Upper lobe of right lung (tissue), 1 donor: ENCODE data around the gene GTF3C1. TPM values are rescaled to one million over a fixed set of nuclear protein-coding genes. Genes with fewer than 3 reads are reported as not detected.
A peak's percentile ranks its signal among the peaks of the same experiment; 100 is the strongest.

ENCODE experiments used
- ATAC-seq: fragments of 200-7000 bp; cut with Tn5 transposase; one replicate; pipeline ENCODE4 v1.9.1; 2020; ENCODE audit warnings: mild to moderate bottlenecking, moderate library complexity
- DNase-seq: peaks from one replicate; pipeline ENCODE4 v3.0.0-alpha.2; 2020
- H3K27ac ChIP-seq: fragments of 200-600 bp; one replicate; pipeline ENCODE4 v1.8.0; 2022
- H3K27me3 ChIP-seq: fragments of 200-600 bp; one replicate; pipeline ENCODE4 v1.8.0; 2022; ENCODE audit warnings: mild to moderate bottlenecking
- H3K36me3 ChIP-seq: fragments of 200-600 bp; one replicate; pipeline ENCODE4 v1.8.0; 2022
- H3K4me1 ChIP-seq: fragments of 200-600 bp; one replicate; pipeline ENCODE4 v1.8.0; 2022
- H3K4me3 ChIP-seq: fragments of 200-600 bp; one replicate; pipeline ENCODE4 v1.8.0; 2022; ENCODE audit warnings: mild to moderate bottlenecking
- H3K9me3 ChIP-seq: fragments of 200-600 bp; one replicate; pipeline ENCODE4 v1.8.0; 2022
- intact Hi-C: fragments of 100-400 bp; cut with DNase I; formaldehyde crosslinking; loops from one replicate; pipeline ENCODE4 v1.11.0; 2022
- total RNA-seq: library from RNA; stranded (reverse); fragmentation: NEBNext Ultra II Directional; extraction: Animal tissue kit (Norgen Biotek cat#: 25700); gene quantifications from one replicate; pipeline ENCODE4 v1.2.1, GENCODE V29; 2021
- TF ChIP-seq, protein P1 (sequence below): fragments of 200-600 bp; IDR thresholded peaks from one replicate; pipeline ENCODE4 v1.8.0; 2022; ENCODE audit warnings: antibody characterized with exemption
- donor health status: DM: no; HTN: yes; CAD: no; lungs with severe emphysema.

Gene GTF3C1
- total RNA-seq, 1 donor from 2014 or later, result 55.0 TPM

DNA sequence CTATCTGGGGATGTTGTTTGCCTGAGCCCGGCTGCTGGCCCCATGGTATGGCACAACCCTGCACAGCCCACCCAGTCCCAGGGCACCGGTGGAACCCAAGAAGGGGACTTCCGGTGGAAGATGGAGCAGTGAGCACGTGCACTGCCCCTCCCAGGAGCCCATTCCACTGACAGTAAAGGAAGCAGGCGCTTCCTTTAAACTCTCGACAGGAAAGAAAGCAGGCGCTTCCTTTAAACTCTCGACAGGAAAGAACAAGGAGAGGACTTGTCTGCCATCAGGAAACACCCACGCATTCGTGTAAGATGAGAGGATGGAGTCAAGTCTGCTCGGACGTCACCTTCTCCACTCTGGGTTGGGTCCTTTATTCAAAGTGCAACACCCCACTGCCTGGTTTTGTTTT is 94.0 kb downstream of the GTF3C1 start:
- ATAC-seq, result peak; percentile 25
- TF ChIP-seq, protein P1, sequence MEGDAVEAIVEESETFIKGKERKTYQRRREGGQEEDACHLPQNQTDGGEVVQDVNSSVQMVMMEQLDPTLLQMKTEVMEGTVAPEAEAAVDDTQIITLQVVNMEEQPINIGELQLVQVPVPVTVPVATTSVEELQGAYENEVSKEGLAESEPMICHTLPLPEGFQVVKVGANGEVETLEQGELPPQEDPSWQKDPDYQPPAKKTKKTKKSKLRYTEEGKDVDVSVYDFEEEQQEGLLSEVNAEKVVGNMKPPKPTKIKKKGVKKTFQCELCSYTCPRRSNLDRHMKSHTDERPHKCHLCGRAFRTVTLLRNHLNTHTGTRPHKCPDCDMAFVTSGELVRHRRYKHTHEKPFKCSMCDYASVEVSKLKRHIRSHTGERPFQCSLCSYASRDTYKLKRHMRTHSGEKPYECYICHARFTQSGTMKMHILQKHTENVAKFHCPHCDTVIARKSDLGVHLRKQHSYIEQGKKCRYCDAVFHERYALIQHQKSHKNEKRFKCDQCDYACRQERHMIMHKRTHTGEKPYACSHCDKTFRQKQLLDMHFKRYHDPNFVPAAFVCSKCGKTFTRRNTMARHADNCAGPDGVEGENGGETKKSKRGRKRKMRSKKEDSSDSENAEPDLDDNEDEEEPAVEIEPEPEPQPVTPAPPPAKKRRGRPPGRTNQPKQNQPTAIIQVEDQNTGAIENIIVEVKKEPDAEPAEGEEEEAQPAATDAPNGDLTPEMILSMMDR, result no peak
- Histone ChIP-seq H3K36me3 (peaks cover 14% of the 10 kb centered on the region), H3K4me3 (no peak overlapping the region), H3K27me3 (no peaks in the 10 kb centered on the region), H3K9me3 (no peaks in the 10 kb centered on the region), H3K4me1 (peaks cover 16% of the 10 kb centered on the region), H3K27ac (peak overlapping the region; percentile 37)
- no peak for DNase-seq
- intact Hi-C loops, result loop anchor here (10.0 kb wide), 3 partner anchors 81 to 301 kb away; no protein-coding TSS in a partner anchor

DNA sequence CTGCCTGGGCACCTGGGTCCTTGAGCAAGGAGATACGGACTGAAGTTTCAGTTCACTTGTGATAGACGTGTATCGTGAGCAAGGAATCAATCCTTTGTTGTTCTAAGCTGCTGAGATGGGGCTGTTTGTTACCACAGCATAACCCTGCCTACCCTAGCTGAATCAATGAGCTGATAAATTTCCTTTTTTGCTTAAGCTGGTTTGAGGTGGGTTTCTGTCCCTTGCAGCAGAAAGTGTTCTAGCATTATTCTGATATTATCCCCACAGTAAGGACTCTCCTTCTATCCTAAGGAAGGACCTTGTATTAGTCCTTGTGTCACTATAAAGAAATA is 96.3 kb downstream of the GTF3C1 start:
- TF ChIP-seq, protein P1, result no peak
- H3K9me3 ChIP-seq, result no peaks in the 10 kb centered on the region
- H3K27me3 ChIP-seq, result peaks cover 18% of the 10 kb centered on the region
- DNase-seq (no peak), ATAC-seq (no peak)
- intact Hi-C loops, result loop anchor here (10.0 kb wide), 3 partner anchors 79 to 299 kb away; no protein-coding TSS in a partner anchor
- peaks cover 30% of the 10 kb centered on the region for H3K4me1 ChIP-seq
- no peak overlapping the region for H3K4me3 ChIP-seq
- no peaks in the 10 kb centered on the region for H3K36me3 ChIP-seq
- no peak overlapping the region for H3K27ac ChIP-seq

DNA sequence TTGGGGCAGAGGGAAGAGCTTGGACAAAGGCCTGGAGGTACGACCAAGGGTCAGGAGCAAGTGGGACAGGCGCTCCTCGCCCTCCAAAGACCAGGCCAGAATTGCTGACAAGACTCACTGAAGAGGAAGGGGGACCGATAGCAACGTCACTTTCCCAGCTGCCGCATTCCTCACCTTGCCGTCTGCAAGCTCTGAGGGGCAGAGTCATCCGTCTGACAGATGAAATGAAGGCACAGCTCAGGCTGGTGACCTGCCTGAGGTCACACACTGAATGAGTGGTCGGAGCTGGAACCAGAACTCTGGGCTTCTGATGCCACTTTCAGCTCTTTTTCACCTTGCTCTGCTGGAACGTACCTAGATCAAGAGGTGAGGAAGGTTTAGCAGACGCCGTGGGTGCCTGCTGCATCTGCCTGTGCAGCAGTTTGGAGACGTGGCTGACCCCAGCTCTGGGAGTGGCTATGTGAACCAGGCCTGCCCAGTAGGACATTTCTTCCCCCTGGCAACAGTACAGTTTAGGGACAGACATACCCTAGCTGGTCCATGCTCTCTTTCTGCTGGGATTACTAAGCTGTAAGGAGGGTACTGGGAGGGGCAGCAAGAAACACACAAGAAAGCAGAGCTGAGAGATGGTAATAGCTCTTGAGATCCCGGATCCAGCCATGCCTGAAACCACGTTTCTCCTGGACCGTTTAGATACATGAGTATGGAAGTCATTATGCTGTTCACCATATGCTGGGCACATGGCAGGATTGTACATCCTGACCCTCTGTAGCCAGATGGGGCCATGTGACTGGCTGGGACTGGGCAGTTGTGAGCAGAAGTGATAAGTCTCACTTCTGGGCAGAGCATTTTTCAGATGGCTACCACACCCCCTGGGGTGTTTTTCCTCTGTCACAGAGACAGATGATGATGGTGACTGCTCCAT is 96.9 kb downstream of the GTF3C1 start:
- H3K27ac ChIP-seq, result no peak overlapping the region
- TF ChIP-seq, protein P1, result no peak
- H3K9me3 ChIP-seq, result no peaks in the 10 kb centered on the region
- intact Hi-C loops, result loop anchor here (10.0 kb wide), 3 partner anchors 78 to 298 kb away; no protein-coding TSS in a partner anchor
- H3K36me3 ChIP-seq, result no peaks in the 10 kb centered on the region
- peaks cover 20% of the 10 kb centered on the region for H3K27me3 ChIP-seq
- ATAC-seq (no peak), DNase-seq (no peak)
- H3K4me1 ChIP-seq, result peaks cover 30% of the 10 kb centered on the region
- H3K4me3 ChIP-seq, result no peak overlapping the region

DNA sequence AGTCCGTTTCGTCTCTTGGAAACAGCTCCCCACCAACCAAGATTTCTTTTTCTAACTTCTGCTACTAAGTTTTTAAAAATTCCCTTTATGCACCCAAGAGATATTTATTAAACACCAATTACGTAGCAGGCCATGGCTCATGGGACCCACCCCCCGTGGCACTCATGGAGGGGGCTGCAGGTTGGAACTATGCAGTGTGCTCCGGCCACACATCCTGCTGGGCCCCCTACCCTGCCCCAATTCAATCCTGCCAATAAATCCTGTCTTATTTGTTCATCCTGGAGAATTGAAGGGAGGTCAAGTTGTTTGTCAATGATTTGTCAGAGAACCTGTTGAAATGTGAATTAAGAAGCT is 99.5 kb downstream of the GTF3C1 start:
- no peaks in the 10 kb centered on the region for H3K36me3 ChIP-seq
- H3K9me3 ChIP-seq, result no peaks in the 10 kb centered on the region
- H3K27ac ChIP-seq, result no peak overlapping the region
- H3K27me3 ChIP-seq, result peaks cover 20% of the 10 kb centered on the region
- intact Hi-C loops, result loop anchor here (10.0 kb wide), 3 partner anchors 75 to 295 kb away; no protein-coding TSS in a partner anchor
- TF ChIP-seq, protein P1, result no peak
- no peak overlapping the region for H3K4me3 ChIP-seq
- ATAC-seq, result no peak
- peaks cover 18% of the 10 kb centered on the region for H3K4me1 ChIP-seq
- no peak for DNase-seq

DNA sequence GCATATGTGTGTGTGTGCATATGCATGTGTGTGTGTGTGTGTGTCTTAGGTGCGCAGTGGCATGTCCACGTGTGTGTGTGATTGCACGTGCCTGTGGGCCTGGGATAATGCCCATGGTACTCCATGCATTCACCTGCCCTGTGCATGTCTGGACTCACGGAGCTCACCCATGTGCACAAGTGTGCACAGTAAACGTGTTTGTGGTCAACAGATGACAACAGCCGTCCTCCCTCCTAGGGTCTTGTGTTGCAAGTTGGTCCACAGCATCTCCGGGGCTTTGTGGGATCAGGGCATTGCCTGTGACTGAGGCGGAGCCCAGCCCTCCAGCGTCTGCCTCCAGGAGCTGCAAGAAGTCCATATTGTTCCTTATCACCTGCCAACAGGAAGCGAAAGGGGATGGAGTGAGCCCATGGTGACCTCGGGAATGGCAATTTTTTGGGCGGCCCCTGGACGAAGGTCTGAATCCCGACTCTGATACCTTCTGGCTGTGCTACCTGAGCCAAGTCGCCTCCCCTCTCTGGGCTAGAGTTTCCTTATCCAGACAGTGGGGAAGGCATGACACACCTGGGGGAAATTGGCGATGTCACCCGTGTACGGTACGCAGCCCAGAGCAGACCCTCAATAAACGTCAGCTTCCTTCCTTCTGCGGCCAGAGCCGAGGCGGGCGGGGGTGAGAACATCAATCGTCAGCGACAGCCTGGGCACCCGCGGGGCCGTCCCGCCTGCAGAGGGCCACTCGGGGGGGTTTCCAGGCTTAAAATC is 100.1 kb downstream of the GTF3C1 start:
- no peak overlapping the region for H3K27ac ChIP-seq
- H3K36me3 ChIP-seq, result no peaks in the 10 kb centered on the region
- H3K9me3 ChIP-seq, result no peaks in the 10 kb centered on the region
- intact Hi-C loops, result loop anchor here (10.0 kb wide), 3 partner anchors 75 to 295 kb away; no protein-coding TSS in a partner anchor
- DNase-seq (no peak), ATAC-seq (peak; percentile 31)
- peaks cover 20% of the 10 kb centered on the region for H3K27me3 ChIP-seq
- H3K4me3 ChIP-seq, result no peak overlapping the region
- H3K4me1 ChIP-seq, result peaks cover 18% of the 10 kb centered on the region
- TF ChIP-seq, protein P1, result no peak
